VCaP (cell line): ENCODE measurements around the gene PALM.

ENCODE experiments used
- H3K27ac ChIP-seq: fragments of 450-650 bp; 2 replicates; pipeline ENCODE4 v1.5.1; 2017
- CTCF ChIP-seq: fragments of 450-650 bp; conservative IDR thresholded peaks from 2 replicates; pipeline ENCODE4 v1.5.1; 2017; ENCODE audit warnings: mild to moderate bottlenecking, moderate library complexity

PALM gene

GRCh38 chr19:769616-770015 is 60.9 kb downstream of the PALM start:
- no peak for TF ChIP-seq CTCF
- H3K27ac ChIP-seq: no peak overlapping the region

- no peak overlapping the region for H3K27ac ChIP-seq
- TF ChIP-seq CTCF: peak; percentile 43; the same call in 1 of the 2 replicates
Observed at GRCh38 chr19:771332-771785, 62.6 kb downstream of the PALM start.

- TF ChIP-seq CTCF: no peak
- H3K27ac ChIP-seq: no peak overlapping the region
Observed at GRCh38 chr19:772063-772462, 63.3 kb downstream of the PALM start.

GRCh38 chr19:772730-773436 is 64.1 kb downstream of the PALM start:
- TF ChIP-seq CTCF: no peak

GRCh38 chr19:776549-776948 is 67.8 kb downstream of the PALM start:
- H3K27ac ChIP-seq: no peak overlapping the region
- TF ChIP-seq CTCF: no peak

More at GRCh38 chr19:772730-773436, 64.1 kb downstream of the PALM start:
- H3K27ac ChIP-seq: no peak overlapping the region

- TF ChIP-seq CTCF: no peak
- no peak overlapping the region for H3K27ac ChIP-seq
Observed at GRCh38 chr19:778910-779653, 70.3 kb downstream of the PALM start.

- no peak overlapping the region for H3K27ac ChIP-seq
- TF ChIP-seq CTCF: no peak
Observed at GRCh38 chr19:780935-781334, 72.2 kb downstream of the PALM start.
